ENCODE data around the gene SUGCT. TPM values are rescaled to one million over a fixed set of nuclear protein-coding genes. Genes with fewer than 3 reads are reported as not detected.

The SUGCT gene
- total and polyA plus RNA-seq, 9 of the 15 experiments (the other 6 are each of a cell fraction or from before 2014, with no cell fraction given): 0.58 to 2.5 (median 1.4) TPM

DNA sequence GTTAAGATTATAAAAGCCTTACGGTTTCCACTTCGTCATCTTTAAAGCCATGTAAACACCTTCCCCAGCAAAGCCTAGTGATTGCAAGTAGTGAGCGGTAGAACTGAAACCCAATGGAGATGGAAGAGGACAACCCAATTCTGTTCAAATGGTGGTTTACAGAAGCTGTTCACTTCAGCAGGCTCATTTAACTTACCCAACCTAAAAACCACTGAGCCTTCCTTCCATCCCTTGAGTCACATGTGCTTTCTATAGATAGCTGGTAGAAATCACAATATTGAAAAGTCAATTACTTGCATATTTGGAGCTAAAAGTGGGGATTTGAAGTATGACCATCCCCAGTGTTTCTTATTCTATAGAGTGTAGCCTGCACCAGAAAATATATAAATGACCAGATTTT is 667.7 kb downstream of the SUGCT start (continued):
- TF ChIP-seq MIER1 (IDR thresholded peaks at IDR 0.05; ENCODE audit: low read depth): no peak
- no peak for TF ChIP-seq ELF1 (tag; IDR thresholded peaks at IDR 0.05)
- TF ChIP-seq NCOA2 (IDR thresholded peaks at IDR 0.05; ENCODE audit: partially characterized antibody in 2 of 2): no peak

DNA sequence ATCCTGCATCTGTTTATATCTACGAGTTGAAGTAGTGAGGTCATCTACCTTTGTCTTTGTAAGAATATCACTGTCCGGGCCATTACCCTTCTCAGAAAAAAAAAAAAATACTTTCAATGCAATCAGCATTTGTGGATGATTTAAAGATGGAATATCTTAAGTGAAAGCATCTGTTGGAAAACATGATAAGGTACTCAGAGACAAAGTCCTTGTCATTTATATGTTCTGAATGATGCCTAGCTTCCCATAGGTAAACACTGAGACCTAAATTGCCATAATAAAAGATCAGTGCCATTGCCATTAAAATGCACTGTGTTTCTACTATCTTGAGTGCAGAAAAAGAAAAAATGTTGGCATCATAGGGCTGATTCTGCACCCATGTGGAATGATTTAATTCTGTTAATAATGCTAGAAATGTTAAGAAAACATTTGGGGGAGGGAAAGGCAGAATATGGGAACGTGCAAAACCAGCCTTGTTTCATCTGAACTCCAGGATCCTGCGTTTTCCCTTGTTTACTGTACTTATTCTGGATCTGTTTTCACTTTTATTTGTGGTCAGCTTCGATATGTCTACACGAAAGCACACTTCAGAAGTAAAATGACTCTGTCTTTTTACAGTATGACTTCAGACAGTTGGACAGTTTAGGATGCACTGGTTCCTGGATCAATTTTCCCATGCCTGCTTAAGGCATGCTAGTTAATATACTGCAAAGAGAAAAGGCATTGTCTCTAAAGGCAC is 669.8 kb downstream of the SUGCT start:
- TF ChIP-seq FOXP1 (CRISPR knock-in tag; IDR thresholded peaks at IDR 0.05) (no peak), NEUROD1 (IDR thresholded peaks at IDR 0.05; ENCODE audit: borderline replicate concordance, low read depth, low read length, partially characterized antibody) (no peak), FOSL1 (tag; conservative IDR thresholded peaks at IDR 0.05) (no peak), HMGN3 (IDR thresholded peaks at IDR 0.05; ENCODE audit: borderline replicate concordance, extremely low read depth, insufficient read length, low read depth, low read length) (no peak)
- TF ChIP-seq, protein P1, sequence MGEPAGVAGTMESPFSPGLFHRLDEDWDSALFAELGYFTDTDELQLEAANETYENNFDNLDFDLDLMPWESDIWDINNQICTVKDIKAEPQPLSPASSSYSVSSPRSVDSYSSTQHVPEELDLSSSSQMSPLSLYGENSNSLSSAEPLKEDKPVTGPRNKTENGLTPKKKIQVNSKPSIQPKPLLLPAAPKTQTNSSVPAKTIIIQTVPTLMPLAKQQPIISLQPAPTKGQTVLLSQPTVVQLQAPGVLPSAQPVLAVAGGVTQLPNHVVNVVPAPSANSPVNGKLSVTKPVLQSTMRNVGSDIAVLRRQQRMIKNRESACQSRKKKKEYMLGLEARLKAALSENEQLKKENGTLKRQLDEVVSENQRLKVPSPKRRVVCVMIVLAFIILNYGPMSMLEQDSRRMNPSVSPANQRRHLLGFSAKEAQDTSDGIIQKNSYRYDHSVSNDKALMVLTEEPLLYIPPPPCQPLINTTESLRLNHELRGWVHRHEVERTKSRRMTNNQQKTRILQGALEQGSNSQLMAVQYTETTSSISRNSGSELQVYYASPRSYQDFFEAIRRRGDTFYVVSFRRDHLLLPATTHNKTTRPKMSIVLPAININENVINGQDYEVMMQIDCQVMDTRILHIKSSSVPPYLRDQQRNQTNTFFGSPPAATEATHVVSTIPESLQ (CRISPR knock-in tag; IDR thresholded peaks at IDR 0.05): no peak
- TF ChIP-seq, protein P2, sequence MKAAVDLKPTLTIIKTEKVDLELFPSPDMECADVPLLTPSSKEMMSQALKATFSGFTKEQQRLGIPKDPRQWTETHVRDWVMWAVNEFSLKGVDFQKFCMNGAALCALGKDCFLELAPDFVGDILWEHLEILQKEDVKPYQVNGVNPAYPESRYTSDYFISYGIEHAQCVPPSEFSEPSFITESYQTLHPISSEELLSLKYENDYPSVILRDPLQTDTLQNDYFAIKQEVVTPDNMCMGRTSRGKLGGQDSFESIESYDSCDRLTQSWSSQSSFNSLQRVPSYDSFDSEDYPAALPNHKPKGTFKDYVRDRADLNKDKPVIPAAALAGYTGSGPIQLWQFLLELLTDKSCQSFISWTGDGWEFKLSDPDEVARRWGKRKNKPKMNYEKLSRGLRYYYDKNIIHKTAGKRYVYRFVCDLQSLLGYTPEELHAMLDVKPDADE (conservative IDR thresholded peaks at IDR 0.05; ENCODE audit: control insufficient read depth, low read depth, low read length): no peak
- intact Hi-C loops (cut with micrococcal nuclease) (no loop called here), in situ Hi-C loops (cut with MboI) (no loop called here)
- H4K20me1 ChIP-seq (replicated peaks; ENCODE audit: control insufficient read depth, insufficient read depth, low read length): no peaks in the 10 kb centered on the region
- no TSS peak for BruUV-seq (replicated peaks)
- 0% methylated on average over 6 of the region's 6 CpGs for WGBS (ENCODE audit: insufficient coverage, low coverage, missing lambda C conversion rate)
- POLR2A ChIA-PET: no interaction called here
- no peak overlapping the region for H2AFZ ChIP-seq (ENCODE audit: low read depth, low read length)
- no peak overlapping the region for H3K4me3 ChIP-seq
- H3K4me1 ChIP-seq (replicated peaks in 1 of 2; ENCODE audit: control insufficient read depth in 2 of 2, insufficient read depth in 2 of 2, low read length in 2 of 2): no peaks in the 10 kb centered on the region
- no peaks in the 10 kb centered on the region for H3K27me3 ChIP-seq (ENCODE audit: control insufficient read depth in 2 of 2, insufficient read depth in 2 of 2, low read length in 2 of 2)
- H3K9me3 ChIP-seq (replicated peaks; ENCODE audit: control insufficient read depth, insufficient read depth, low read depth, low read length): 0 out of 2 replicates have a peak, but pooled peaks cover 2% of the 10 kb centered on the region
- H3K4me2 ChIP-seq (ENCODE audit: insufficient read depth, low read length): no peak overlapping the region
- no peak overlapping the region for H3K27ac ChIP-seq (ENCODE audit: extremely low read depth, low read depth, low read length)
- FAIRE-seq: no peak
- H3K79me2 ChIP-seq (ENCODE audit: control insufficient read depth, insufficient read depth, low read length): no peaks in the 10 kb centered on the region
- H3K9me1 ChIP-seq (ENCODE audit: control insufficient read depth, insufficient read depth, low read length): no peaks in the 10 kb centered on the region
- CTCF ChIA-PET (ENCODE audit: low intra/inter-chr PET ratio): no interaction called here
- ATAC-seq: no peak
- H3K36me3 ChIP-seq (ENCODE audit: control insufficient read depth, insufficient read depth, low read length): no peaks in the 10 kb centered on the region
- H3K9ac ChIP-seq (ENCODE audit: insufficient read depth in 1 of 2, low read depth in 2 of 2, low read length in 2 of 2): no peak overlapping the region
- DNase-seq (ENCODE audit: extremely low read depth in 1 of 4, low spot score in 3 of 4): no peak

All from K562 (cell line).